Liver (tissue), 9 donors: ENCODE results near the gene UQCR10. TPM values are rescaled to one million over a fixed set of nuclear protein-coding genes. Genes with fewer than 3 reads are reported as not detected.
A peak's percentile ranks its signal among the peaks of the same experiment; 100 is the strongest.

ENCODE experiments used
- DNase-seq: peaks from one replicate; pipeline ENCODE4 v3.0.0-alpha.2; 2017; ENCODE audit warnings: low spot score
- H3K27ac ChIP-seq, 2 donors: one replicate each; pipeline ENCODE4 v1.7.0; 2013; ENCODE audit warnings: inconsistent platforms in 2 of 2, low read length in 2 of 2, control low read depth in 1 of 2, low read depth in 1 of 2, mild to moderate bottlenecking in 1 of 2
- H3K27me3 ChIP-seq, 4 donors: one replicate each; pipeline versions ENCODE4 v1.6.1 to v1.7.0; 2013; ENCODE audit warnings: low read length in 3 of 4, inconsistent platforms in 1 of 4, mild to moderate bottlenecking in 1 of 4, moderate library complexity in 1 of 4; ENCODE audit not compliant: control insufficient read depth in 4 of 4, insufficient read depth in 4 of 4
- H3K36me3 ChIP-seq, 4 donors: one replicate each; pipeline versions ENCODE4 v1.6.1 to v1.7.0; 2013; ENCODE audit warnings: low read length in 3 of 4, mild to moderate bottlenecking in 3 of 4, low read depth in 1 of 4, moderate library complexity in 1 of 4; ENCODE audit not compliant: control insufficient read depth in 4 of 4, insufficient read depth in 3 of 4
- H3K4me1 ChIP-seq, 4 donors: one replicate each; pipeline versions ENCODE4 v1.6.1 to v1.7.0; 2013; ENCODE audit warnings: low read length in 3 of 4, mild to moderate bottlenecking in 3 of 4, moderate library complexity in 1 of 4; ENCODE audit not compliant: control insufficient read depth in 4 of 4, insufficient read depth in 4 of 4
- H3K4me3 ChIP-seq, 3 donors: one replicate each; pipeline versions ENCODE4 v1.6.1 to v1.7.0; 2013; ENCODE audit warnings: low read length in 3 of 3, control low read depth in 1 of 3, low read depth in 1 of 3, mild to moderate bottlenecking in 1 of 3
- H3K9ac ChIP-seq, 2 donors: one replicate each; pipeline ENCODE4 v1.7.0; 2013; ENCODE audit warnings: low read length in 2 of 2, mild to moderate bottlenecking in 2 of 2, moderate library complexity in 2 of 2, control low read depth in 1 of 2, low read depth in 1 of 2
- H3K9me3 ChIP-seq, 4 donors: one replicate each; pipeline versions ENCODE4 v1.6.1 to v1.7.0; 2013; ENCODE audit warnings: low read length in 3 of 4; ENCODE audit not compliant: control insufficient read depth in 4 of 4
- EGR1 ChIP-seq, 2 donors: IDR thresholded peaks; 2 replicates each; pipeline ENCODE4 v1.6.1; 2016 to 2018; ENCODE audit warnings: antibody characterized with exemption in 2 of 2, low read depth in 2 of 2
- FOXA1 ChIP-seq: IDR thresholded peaks from 2 replicates; pipeline ENCODE4 v1.6.1; 2016; ENCODE audit warnings: antibody characterized with exemption
- FOXA2 ChIP-seq: IDR thresholded peaks from 2 replicates; pipeline ENCODE4 v1.6.1; 2016; ENCODE audit warnings: antibody characterized with exemption
- GABPA ChIP-seq, 2 donors: IDR thresholded peaks in 1 of 2; conservative IDR thresholded peaks in 1 of 2; 2 replicates each; pipeline ENCODE4 v1.6.1; 2016; ENCODE audit warnings: antibody characterized with exemption in 2 of 2, mild to moderate bottlenecking in 1 of 2, moderate library complexity in 1 of 2
- HNF4A ChIP-seq, 2 donors: conservative IDR thresholded peaks; 2 replicates each; pipeline ENCODE4 v1.6.1; 2016; ENCODE audit warnings: antibody characterized with exemption in 2 of 2, mild to moderate bottlenecking in 2 of 2
- HNF4G ChIP-seq: IDR thresholded peaks from 2 replicates; pipeline ENCODE4 v1.6.1; 2016; ENCODE audit warnings: antibody characterized with exemption
- JUND ChIP-seq, 2 donors: IDR thresholded peaks; 2 replicates each; pipeline ENCODE4 v1.6.1; 2016; ENCODE audit warnings: antibody characterized with exemption in 2 of 2
- NR2F2 ChIP-seq: IDR thresholded peaks from 2 replicates; pipeline ENCODE4 v1.6.1; 2016; ENCODE audit warnings: antibody characterized with exemption
- RAD21 ChIP-seq, 2 donors: IDR thresholded peaks; 2 replicates each; pipeline ENCODE4 v1.6.1; 2016; ENCODE audit warnings: antibody characterized with exemption in 2 of 2, mild to moderate bottlenecking in 2 of 2
- RXRA ChIP-seq, 2 donors: IDR thresholded peaks; 2 replicates each; pipeline ENCODE4 v1.6.1; 2017 to 2018; ENCODE audit warnings: antibody characterized with exemption in 2 of 2, mild to moderate bottlenecking in 1 of 2
- SP1 ChIP-seq: IDR thresholded peaks from 2 replicates; pipeline ENCODE4 v1.6.1; 2018; ENCODE audit warnings: antibody characterized with exemption, mild to moderate bottlenecking
- TAF1 ChIP-seq: conservative IDR thresholded peaks from 2 replicates; pipeline ENCODE4 v1.6.1; 2016; ENCODE audit warnings: antibody characterized with exemption, mild to moderate bottlenecking
- YY1 ChIP-seq: IDR thresholded peaks from 2 replicates; pipeline ENCODE4 v1.6.1; 2016; ENCODE audit warnings: antibody characterized with exemption, mild to moderate bottlenecking
- WGBS: extraction: QIAGEN DNeasy Blood & Tissue Kit; methylation state at CpG from one replicate; pipeline ENCODE4 v1.1.7; 2013; 5-methylcytosine and 5-hydroxymethylcytosine counted together
- polyA plus RNA-seq, 2 donors: library from polyadenylated mRNA; stranded (reverse) in 1 of 2; unstranded in 1 of 2; fragments of 200-250 nt in 1 of 2; fragments of >200 nt in 1 of 2; fragmentation: Nextera tagmentation in 1 of 2; extraction: Ambion mirVana in 1 of 2; gene quantifications; one replicate each; pipeline versions ENCODE4 v1.2.1 to v1.2.3, GENCODE V29; 2013 to 2015
- total RNA-seq, 2 donors: library from RNA; depleted of rRNA; stranded (reverse); fragments of >200 nt; gene quantifications; one replicate each; pipeline ENCODE4 v1.2.3, GENCODE V29; 2014
- TF ChIP-seq, protein P1 (sequence below): IDR thresholded peaks from 2 replicates; pipeline ENCODE4 v1.6.1; 2016; ENCODE audit warnings: antibody characterized with exemption
- TF ChIP-seq, protein P2 (sequence below): IDR thresholded peaks from 2 replicates; pipeline ENCODE4 v1.6.1; 2016; ENCODE audit warnings: antibody characterized with exemption
- TF ChIP-seq, protein P3 (sequence below): IDR thresholded peaks from 2 replicates; pipeline ENCODE4 v1.6.1; 2016; ENCODE audit warnings: antibody characterized with exemption, mild to moderate bottlenecking
- TF ChIP-seq, protein P4 (sequence below): IDR thresholded peaks from 2 replicates; pipeline ENCODE4 v1.6.1; 2016; ENCODE audit warnings: antibody characterized with exemption
- TF ChIP-seq, protein P5 (sequence below): fragments of 150-350 bp; IDR thresholded peaks from 2 replicates; pipeline ENCODE4 v1.5.1; 2017; ENCODE audit warnings: improper control_type of control experiment, low read depth, low read length; ENCODE audit not compliant: missing input control
- donor health status: healthy.
- donor health status: healthy.
- donor health status: healthy.
- donor health status: healthy.
- donor health status: healthy.

Gene UQCR10
- total and polyA plus RNA-seq, 4 donors: 40.2 to 243 (median 102) TPM

DNA sequence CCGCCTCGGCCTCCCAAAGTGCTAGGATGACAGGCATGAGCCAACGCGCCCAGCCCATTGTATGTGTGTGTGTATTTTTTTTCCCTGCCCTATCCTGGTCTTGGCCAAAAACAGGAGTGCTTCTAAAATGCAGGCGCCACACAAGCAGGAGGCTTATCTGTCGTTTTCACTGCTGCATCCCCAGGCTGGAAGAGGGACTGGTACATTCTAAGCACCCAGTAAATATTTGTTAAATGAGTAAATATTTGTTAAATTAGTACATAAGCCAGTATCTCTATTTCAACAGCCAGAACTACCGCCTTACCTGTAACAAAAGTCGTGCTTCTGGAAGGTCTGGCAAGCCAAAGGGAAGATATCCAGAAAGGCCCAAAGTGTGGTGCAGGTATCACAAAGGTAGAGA is 46.0 kb downstream of the UQCR10 start:
- peak overlapping the region; percentile 71 to 81 for H3K27ac ChIP-seq
- H3K4me1 ChIP-seq: peaks cover 19 to 80% (median 77%) of the 10 kb centered on the region in 4 donors
- peak in 1 of 2 donors; percentile 40 for TF ChIP-seq RAD21 (IDR thresholded peaks at IDR 0.05)
- TF ChIP-seq RXRA (IDR thresholded peaks at IDR 0.05): peak; percentile 72 to 84
- TF ChIP-seq TAF1: no peak
- peak in 1 of 2 donors; percentile 36 for TF ChIP-seq JUND (IDR thresholded peaks at IDR 0.05)
- TF ChIP-seq, protein P1, sequence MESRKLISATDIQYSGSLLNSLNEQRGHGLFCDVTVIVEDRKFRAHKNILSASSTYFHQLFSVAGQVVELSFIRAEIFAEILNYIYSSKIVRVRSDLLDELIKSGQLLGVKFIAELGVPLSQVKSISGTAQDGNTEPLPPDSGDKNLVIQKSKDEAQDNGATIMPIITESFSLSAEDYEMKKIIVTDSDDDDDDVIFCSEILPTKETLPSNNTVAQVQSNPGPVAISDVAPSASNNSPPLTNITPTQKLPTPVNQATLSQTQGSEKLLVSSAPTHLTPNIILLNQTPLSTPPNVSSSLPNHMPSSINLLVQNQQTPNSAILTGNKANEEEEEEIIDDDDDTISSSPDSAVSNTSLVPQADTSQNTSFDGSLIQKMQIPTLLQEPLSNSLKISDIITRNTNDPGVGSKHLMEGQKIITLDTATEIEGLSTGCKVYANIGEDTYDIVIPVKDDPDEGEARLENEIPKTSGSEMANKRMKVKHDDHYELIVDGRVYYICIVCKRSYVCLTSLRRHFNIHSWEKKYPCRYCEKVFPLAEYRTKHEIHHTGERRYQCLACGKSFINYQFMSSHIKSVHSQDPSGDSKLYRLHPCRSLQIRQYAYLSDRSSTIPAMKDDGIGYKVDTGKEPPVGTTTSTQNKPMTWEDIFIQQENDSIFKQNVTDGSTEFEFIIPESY: peak; percentile 42
- peak; percentile 79 for TF ChIP-seq FOXA2
- TF ChIP-seq YY1: peak; percentile 60
- TF ChIP-seq, protein P2, sequence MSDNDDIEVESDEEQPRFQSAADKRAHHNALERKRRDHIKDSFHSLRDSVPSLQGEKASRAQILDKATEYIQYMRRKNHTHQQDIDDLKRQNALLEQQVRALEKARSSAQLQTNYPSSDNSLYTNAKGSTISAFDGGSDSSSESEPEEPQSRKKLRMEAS: peak; percentile 84
- TF ChIP-seq, protein P3, sequence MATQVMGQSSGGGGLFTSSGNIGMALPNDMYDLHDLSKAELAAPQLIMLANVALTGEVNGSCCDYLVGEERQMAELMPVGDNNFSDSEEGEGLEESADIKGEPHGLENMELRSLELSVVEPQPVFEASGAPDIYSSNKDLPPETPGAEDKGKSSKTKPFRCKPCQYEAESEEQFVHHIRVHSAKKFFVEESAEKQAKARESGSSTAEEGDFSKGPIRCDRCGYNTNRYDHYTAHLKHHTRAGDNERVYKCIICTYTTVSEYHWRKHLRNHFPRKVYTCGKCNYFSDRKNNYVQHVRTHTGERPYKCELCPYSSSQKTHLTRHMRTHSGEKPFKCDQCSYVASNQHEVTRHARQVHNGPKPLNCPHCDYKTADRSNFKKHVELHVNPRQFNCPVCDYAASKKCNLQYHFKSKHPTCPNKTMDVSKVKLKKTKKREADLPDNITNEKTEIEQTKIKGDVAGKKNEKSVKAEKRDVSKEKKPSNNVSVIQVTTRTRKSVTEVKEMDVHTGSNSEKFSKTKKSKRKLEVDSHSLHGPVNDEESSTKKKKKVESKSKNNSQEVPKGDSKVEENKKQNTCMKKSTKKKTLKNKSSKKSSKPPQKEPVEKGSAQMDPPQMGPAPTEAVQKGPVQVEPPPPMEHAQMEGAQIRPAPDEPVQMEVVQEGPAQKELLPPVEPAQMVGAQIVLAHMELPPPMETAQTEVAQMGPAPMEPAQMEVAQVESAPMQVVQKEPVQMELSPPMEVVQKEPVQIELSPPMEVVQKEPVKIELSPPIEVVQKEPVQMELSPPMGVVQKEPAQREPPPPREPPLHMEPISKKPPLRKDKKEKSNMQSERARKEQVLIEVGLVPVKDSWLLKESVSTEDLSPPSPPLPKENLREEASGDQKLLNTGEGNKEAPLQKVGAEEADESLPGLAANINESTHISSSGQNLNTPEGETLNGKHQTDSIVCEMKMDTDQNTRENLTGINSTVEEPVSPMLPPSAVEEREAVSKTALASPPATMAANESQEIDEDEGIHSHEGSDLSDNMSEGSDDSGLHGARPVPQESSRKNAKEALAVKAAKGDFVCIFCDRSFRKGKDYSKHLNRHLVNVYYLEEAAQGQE: peak; percentile 25
- peak in 1 of 2 donors; percentile 60 for TF ChIP-seq EGR1 (IDR thresholded peaks at IDR 0.05; ENCODE audit: low read depth in 2 of 2)
- TF ChIP-seq HNF4A (conservative IDR thresholded peaks at IDR 0.05): peak; percentile 42 to 57
- TF ChIP-seq HNF4G: no peak
- TF ChIP-seq SP1: peak; percentile 49
- TF ChIP-seq, protein P4, sequence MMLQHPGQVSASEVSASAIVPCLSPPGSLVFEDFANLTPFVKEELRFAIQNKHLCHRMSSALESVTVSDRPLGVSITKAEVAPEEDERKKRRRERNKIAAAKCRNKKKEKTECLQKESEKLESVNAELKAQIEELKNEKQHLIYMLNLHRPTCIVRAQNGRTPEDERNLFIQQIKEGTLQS: no peak
- peak; percentile 63 for TF ChIP-seq FOXA1
- peak in 1 of 2 donors; percentile 28 for TF ChIP-seq GABPA (IDR thresholded peaks at IDR 0.05 in 1 of 2, conservative IDR thresholded peaks at IDR 0.05 in 1 of 2)
- TF ChIP-seq NR2F2: peak; percentile 22
- TF ChIP-seq, protein P5, sequence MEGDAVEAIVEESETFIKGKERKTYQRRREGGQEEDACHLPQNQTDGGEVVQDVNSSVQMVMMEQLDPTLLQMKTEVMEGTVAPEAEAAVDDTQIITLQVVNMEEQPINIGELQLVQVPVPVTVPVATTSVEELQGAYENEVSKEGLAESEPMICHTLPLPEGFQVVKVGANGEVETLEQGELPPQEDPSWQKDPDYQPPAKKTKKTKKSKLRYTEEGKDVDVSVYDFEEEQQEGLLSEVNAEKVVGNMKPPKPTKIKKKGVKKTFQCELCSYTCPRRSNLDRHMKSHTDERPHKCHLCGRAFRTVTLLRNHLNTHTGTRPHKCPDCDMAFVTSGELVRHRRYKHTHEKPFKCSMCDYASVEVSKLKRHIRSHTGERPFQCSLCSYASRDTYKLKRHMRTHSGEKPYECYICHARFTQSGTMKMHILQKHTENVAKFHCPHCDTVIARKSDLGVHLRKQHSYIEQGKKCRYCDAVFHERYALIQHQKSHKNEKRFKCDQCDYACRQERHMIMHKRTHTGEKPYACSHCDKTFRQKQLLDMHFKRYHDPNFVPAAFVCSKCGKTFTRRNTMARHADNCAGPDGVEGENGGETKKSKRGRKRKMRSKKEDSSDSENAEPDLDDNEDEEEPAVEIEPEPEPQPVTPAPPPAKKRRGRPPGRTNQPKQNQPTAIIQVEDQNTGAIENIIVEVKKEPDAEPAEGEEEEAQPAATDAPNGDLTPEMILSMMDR: no peak
- H3K9ac ChIP-seq: no peak overlapping the region
- no peaks in the 10 kb centered on the region for H3K27me3 ChIP-seq
- H3K4me3 ChIP-seq: no peak overlapping the region
- DNase-seq: no peak
- WGBS: 34% methylated on average over 8 of the region's 8 CpGs
- no peaks in the 10 kb centered on the region for H3K9me3 ChIP-seq
- H3K36me3 ChIP-seq: peaks cover 3 to 19% (median 14%) of the 10 kb centered on the region in 4 donors
